Measurements from ENCODE around the gene PIK3R2. TPM values are rescaled to one million over a fixed set of nuclear protein-coding genes. Genes with fewer than 3 reads are reported as not detected.
"Not testable (repeated sequence)": the region's sequence is repeated elsewhere in the genome, so short reads cannot be mapped to it uniquely, and the experiment has no call there.

Gene PIK3R2
- total RNA-seq, 1 experiment from 2014 or later: 38.1 TPM

- H3K4me3 ChIP-seq (ENCODE audit: low read depth, low read length, poor library complexity, severe bottlenecking): no peak overlapping the region
- ChIA-PET CTCF (interaction anchor here (0.6 to 2.3 kb wide), 17 partner anchors 11 to 1168 kb away, joined by 3 to 45 read pairs (median 5); no protein-coding TSS in a partner anchor), POLR2A (ENCODE audit: low non-redundant PET) (interaction anchor here (0.6 kb wide), 1 partner anchor 199 kb away, joined by 3 read pairs; no protein-coding TSS in a partner anchor)
- no peak overlapping the region for H3K27ac ChIP-seq (ENCODE audit: low read depth, low read length, poor library complexity, severe bottlenecking)
- no peak for TF ChIP-seq EZH2 (IDR thresholded peaks at IDR 0.05; ENCODE audit: borderline replicate concordance, low read depth, low read length, poor library complexity, severe bottlenecking)
- TF ChIP-seq CTCF (conservative IDR thresholded peaks at IDR 0.05; ENCODE audit: low read depth, low read length): peak; percentile 68
- H3K27me3 ChIP-seq (replicated peaks; ENCODE audit: insufficient read depth, low read depth, low read length, poor library complexity): no peaks in the 10 kb centered on the region
- intact Hi-C loops (cut with micrococcal nuclease; ENCODE audit: unreplicated experiment): loop anchor here (2.0 kb wide), 1 partner anchor 44 kb away; no protein-coding TSS in a partner anchor
- BruUV-seq (replicated peaks): no TSS peak
- no peaks in the 10 kb centered on the region for H3K36me3 ChIP-seq (ENCODE audit: insufficient read depth, low read length, poor library complexity, severe bottlenecking)
- H3K4me1 ChIP-seq (ENCODE audit: insufficient read depth, low read length, poor library complexity, severe bottlenecking): peaks cover 8% of the 10 kb centered on the region
- DNase-seq (ENCODE audit: low spot score): peak; percentile 61
- no peaks in the 10 kb centered on the region for H3K9me3 ChIP-seq (ENCODE audit: low read depth, low read length, poor library complexity, severe bottlenecking)
Observed at GRCh38 chr19:18208098-18208951, 55.4 kb downstream of the PIK3R2 start.

DNA sequence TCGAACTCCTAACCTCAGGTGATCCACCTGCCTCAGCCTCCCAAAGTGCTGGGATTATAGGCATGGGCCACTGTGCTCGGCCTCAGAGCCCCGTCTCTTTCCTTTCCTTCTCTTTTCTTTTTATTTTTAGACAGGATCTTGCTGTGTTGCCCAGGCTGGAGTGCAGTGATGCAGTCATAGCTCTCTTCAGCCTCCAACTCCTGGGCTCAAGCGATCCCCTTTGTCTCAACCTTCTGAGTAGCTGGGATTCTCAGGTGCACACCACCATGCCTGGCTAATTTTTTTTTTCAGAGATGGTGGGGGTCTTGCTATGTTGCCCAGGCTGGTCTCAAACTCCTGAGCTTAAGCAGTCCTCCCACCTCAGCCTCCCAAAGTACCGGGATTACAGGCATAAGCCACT lies 56.9 kb downstream of the PIK3R2 start:
- H3K36me3 ChIP-seq (ENCODE audit: insufficient read depth, low read length, poor library complexity, severe bottlenecking); H3K4me3 ChIP-seq (ENCODE audit: low read depth, low read length, poor library complexity, severe bottlenecking); H3K27me3 ChIP-seq (replicated peaks; ENCODE audit: insufficient read depth, low read depth, low read length, poor library complexity); BruUV-seq (replicated peaks); H3K4me1 ChIP-seq (ENCODE audit: insufficient read depth, low read length, poor library complexity, severe bottlenecking); H3K27ac ChIP-seq (ENCODE audit: low read depth, low read length, poor library complexity, severe bottlenecking); H3K9me3 ChIP-seq (ENCODE audit: low read depth, low read length, poor library complexity, severe bottlenecking); DNase-seq (ENCODE audit: low spot score); POLR2A ChIA-PET (ENCODE audit: low non-redundant PET): not testable (repeated sequence)
- intact Hi-C loops (cut with micrococcal nuclease; ENCODE audit: unreplicated experiment): loop anchor here (2.0 kb wide), 1 partner anchor 43 kb away; no protein-coding TSS in a partner anchor
- CTCF ChIA-PET: interaction anchor here (0.9 kb wide), 1 partner anchor 42 kb away, joined by 5 read pairs; no protein-coding TSS in a partner anchor

GRCh38 chr19:18211683-18212082 lies 58.7 kb downstream of the PIK3R2 start:
- Histone ChIP-seq H3K27me3 (replicated peaks; ENCODE audit: insufficient read depth, low read depth, low read length, poor library complexity) (no peaks in the 10 kb centered on the region), H3K27ac (ENCODE audit: low read depth, low read length, poor library complexity, severe bottlenecking) (no peak overlapping the region), H3K9me3 (ENCODE audit: low read depth, low read length, poor library complexity, severe bottlenecking) (no peaks in the 10 kb centered on the region), H3K4me3 (ENCODE audit: low read depth, low read length, poor library complexity, severe bottlenecking) (no peak overlapping the region), H3K4me1 (ENCODE audit: insufficient read depth, low read length, poor library complexity, severe bottlenecking) (no peaks in the 10 kb centered on the region), H3K36me3 (ENCODE audit: insufficient read depth, low read length, poor library complexity, severe bottlenecking) (no peaks in the 10 kb centered on the region)
- CTCF ChIA-PET: no interaction called here
- intact Hi-C loops (cut with micrococcal nuclease; ENCODE audit: unreplicated experiment): no loop called here
- no peak for TF ChIP-seq EZH2 (IDR thresholded peaks at IDR 0.05; ENCODE audit: borderline replicate concordance, low read depth, low read length, poor library complexity, severe bottlenecking)
- no peak for TF ChIP-seq CTCF (conservative IDR thresholded peaks at IDR 0.05; ENCODE audit: low read depth, low read length)
- no peak for DNase-seq (ENCODE audit: low spot score)
- BruUV-seq (replicated peaks): no TSS peak
- POLR2A ChIA-PET (ENCODE audit: low non-redundant PET): no interaction called here

Data from A673 (cell line).